Endothelial cell of umbilical vein (primary cell): ENCODE results near the gene RPE. TPM values are rescaled to one million over a fixed set of nuclear protein-coding genes. Genes with fewer than 3 reads are reported as not detected.

Source experiments
- BruUV-seq: library from RNA; stranded (reverse); fragments of 400-500 nt; replicated peaks from 2 replicates; lab custom pipeline; 2021; lab: Mats Ljungman, UMichigan
- CTCF ChIA-PET: fragments of 300-600, 350-600 bp; sonication (Branson Sonifier 250); formaldehyde crosslinking; loops from one replicate; lab custom pipeline; 2021; ENCODE audit warnings: antibody characterized with exemption, inconsistent platforms; lab: Charles Lee
- POLR2A ChIA-PET: fragments of 300-600, 350-600 bp; sonication (Branson Sonifier 250); formaldehyde crosslinking; loops from one replicate; lab custom pipeline; 2021; ENCODE audit warnings: antibody characterized with exemption, inconsistent platforms; lab: Charles Lee
- DNase-seq: peaks from one replicate; pipeline ENCODE4 v3.0.0-alpha.2; 2011; ENCODE audit warnings: low read depth, low spot score
- FAIRE-seq: peaks from 2 replicates; lab custom pipeline; 2011; peaks lifted over from hg19 to GRCh38; lab: Jason Lieb, UNC
- H2AFZ ChIP-seq: 2 replicates; pipeline ENCODE4 v1.6.0; 2012; ENCODE audit warnings: low read depth, low read length, control low read depth, inconsistent platforms
- H3K27ac ChIP-seq: 2 replicates; pipeline ENCODE4 v1.5.1; 2011; ENCODE audit warnings: low read depth, mild to moderate bottlenecking, control low read depth, low read length, moderate library complexity; ENCODE audit not compliant: insufficient read depth
- H3K27me3 ChIP-seq, 2 experiments: 2 replicates each; pipeline versions ENCODE4 v1.6.0 to v1.6.1; 2011; ENCODE audit warnings: low read length in 2 of 2, mixed read lengths in 1 of 2; ENCODE audit not compliant: control insufficient read depth in 2 of 2, insufficient read depth in 2 of 2
- H3K36me3 ChIP-seq, 2 experiments: 2 replicates in 1 of 2; 3 replicates in 1 of 2; pipeline ENCODE4 v1.5.1; 2011; ENCODE audit warnings: low read length in 2 of 2, mild to moderate bottlenecking in 1 of 2, moderate library complexity in 1 of 2; ENCODE audit not compliant: control insufficient read depth in 2 of 2, insufficient read depth in 2 of 2; ENCODE audit errors: extremely low read depth in 1 of 2
- H3K4me1 ChIP-seq: 3 replicates; pipeline ENCODE4 v1.5.1; 2011; ENCODE audit warnings: mild to moderate bottlenecking, low read length; ENCODE audit not compliant: control insufficient read depth, insufficient read depth; ENCODE audit errors: extremely low read depth
- H3K4me2 ChIP-seq: 2 replicates; pipeline ENCODE4 v1.6.1; 2011; ENCODE audit warnings: low read length, control low read depth, mixed read lengths; ENCODE audit not compliant: insufficient read depth
- H3K4me3 ChIP-seq, 3 experiments: fragments of 200-600 bp in 1 of 3; sonication (generic), shearing (Covaris generic) in 1 of 3; replicated peaks in 1 of 3; 2 replicates each; pipeline ENCODE4 v1.5.1; 2011 to 2016; ENCODE audit warnings: control low read depth in 3 of 3, low read length in 3 of 3, mild to moderate bottlenecking in 2 of 3, inconsistent platforms in 1 of 3, low read depth in 1 of 3, moderate library complexity in 1 of 3; ENCODE audit not compliant: insufficient read depth in 1 of 3
- H3K79me2 ChIP-seq: 2 replicates; pipeline ENCODE4 v1.6.0; 2012; ENCODE audit warnings: low read length, inconsistent platforms; ENCODE audit not compliant: control insufficient read depth, insufficient read depth
- H3K9ac ChIP-seq: replicated peaks from 2 replicates; pipeline ENCODE3; 2011; ENCODE audit warnings: low read length, control low read depth; ENCODE audit not compliant: insufficient read depth; ENCODE audit errors: extremely low read depth
- H3K9me1 ChIP-seq: replicated peaks from 3 replicates; pipeline ENCODE4 v1.6.0; 2011; ENCODE audit warnings: mild to moderate bottlenecking, low read length; ENCODE audit not compliant: control insufficient read depth, insufficient read depth; ENCODE audit errors: extremely low read depth
- H3K9me3 ChIP-seq: replicated peaks from 2 replicates; pipeline ENCODE4 v1.5.1; 2012; ENCODE audit warnings: low read length, inconsistent platforms; ENCODE audit not compliant: control insufficient read depth, insufficient read depth
- H4K20me1 ChIP-seq: replicated peaks from 2 replicates; pipeline ENCODE3; 2011; ENCODE audit warnings: mild to moderate bottlenecking, low read length; ENCODE audit not compliant: control insufficient read depth, insufficient read depth; ENCODE audit errors: extremely low read depth
- EZH2 ChIP-seq: IDR thresholded peaks from 2 replicates; pipeline ENCODE4 v1.6.1; 2012; ENCODE audit warnings: borderline replicate concordance, low read depth, mild to moderate bottlenecking, moderate library complexity, low read length, inconsistent platforms; ENCODE audit not compliant: severe bottlenecking
- FOS ChIP-seq: IDR thresholded peaks from 2 replicates; pipeline ENCODE4 v1.6.1; 2011; ENCODE audit warnings: mild to moderate bottlenecking, low read length, moderate library complexity, borderline replicate concordance; ENCODE audit not compliant: insufficient read depth
- GATA2 ChIP-seq: IDR thresholded peaks from 2 replicates; pipeline ENCODE4 v1.7.0; 2011; ENCODE audit warnings: low read depth, mild to moderate bottlenecking, moderate library complexity, mixed read lengths, low read length; ENCODE audit not compliant: insufficient read length, insufficient read depth
- JUN ChIP-seq: IDR thresholded peaks from 2 replicates; pipeline ENCODE4 v1.6.1; 2011; ENCODE audit warnings: borderline replicate concordance, low read depth; ENCODE audit not compliant: insufficient read length, insufficient read depth
- MYC ChIP-seq: IDR thresholded peaks from one replicate; pipeline ENCODE4 v1.6.1; 2011; ENCODE audit warnings: mild to moderate bottlenecking, low read depth, low read length
- POLR2A ChIP-seq: IDR thresholded peaks from 2 replicates; pipeline ENCODE4 v1.6.1; 2012; ENCODE audit warnings: low read depth, mild to moderate bottlenecking, control low read depth, low read length
- POLR2AphosphoS5 ChIP-seq: IDR thresholded peaks from 2 replicates; pipeline ENCODE4 v1.6.1; 2012; ENCODE audit warnings: low read depth, mild to moderate bottlenecking, control low read depth, low read length, moderate library complexity; ENCODE audit not compliant: insufficient read depth
- dilution Hi-C: fragments of 300-500 bp; cut with MboI; formaldehyde crosslinking; loops from one replicate; pipeline ENCODE4 v1.15.0; 2019; ENCODE audit warnings: low sequenced_read_pairs; ENCODE audit not compliant: extremely low pct_ligation_motif_present
- intact Hi-C: fragments of 100-400 bp; cut with micrococcal nuclease; formaldehyde crosslinking; loops from one replicate; pipeline ENCODE4 v1.10.0; 2022
- polyA plus RNA-seq, 4 experiments: library from polyadenylated mRNA; depleted of rRNA in 3 of 4; stranded (reverse) in 3 of 4; unstranded in 1 of 4; fragments of >200 nt; gene quantifications; 2 replicates each; pipeline versions ENCODE4 v1.2.1 to v1.2.3, GENCODE V29; 2011 to 2012; ENCODE audit warnings: missing spikeins in 1 of 4
- total RNA-seq: library from RNA; stranded (reverse); gene quantifications from 2 replicates; pipeline ENCODE4 v1.2.3, GENCODE V29; 2021
- TF ChIP-seq, protein P1 (sequence below), 2 donors: IDR thresholded peaks; 1 replicate in 1 of 2; 2 replicates in 1 of 2; pipeline ENCODE4 v1.5.1; 2011; ENCODE audit warnings: low read length in 2 of 2, mild to moderate bottlenecking in 2 of 2, moderate library complexity in 2 of 2, control low read depth in 1 of 2, inconsistent platforms in 1 of 2, low read depth in 1 of 2; ENCODE audit not compliant: insufficient read depth in 1 of 2; ENCODE audit errors: extremely low read depth in 1 of 2
- TF ChIP-seq, protein P2 (sequence below): IDR thresholded peaks from 2 replicates; pipeline ENCODE4 v1.6.1; 2011; ENCODE audit not compliant: insufficient read depth, insufficient read length

The RPE gene
- total and polyA plus RNA-seq, 2 donors (not counting 3 experiments of a cell fraction or from before 2014, with no cell fraction given): 60.7 to 97.4 TPM

DNA sequence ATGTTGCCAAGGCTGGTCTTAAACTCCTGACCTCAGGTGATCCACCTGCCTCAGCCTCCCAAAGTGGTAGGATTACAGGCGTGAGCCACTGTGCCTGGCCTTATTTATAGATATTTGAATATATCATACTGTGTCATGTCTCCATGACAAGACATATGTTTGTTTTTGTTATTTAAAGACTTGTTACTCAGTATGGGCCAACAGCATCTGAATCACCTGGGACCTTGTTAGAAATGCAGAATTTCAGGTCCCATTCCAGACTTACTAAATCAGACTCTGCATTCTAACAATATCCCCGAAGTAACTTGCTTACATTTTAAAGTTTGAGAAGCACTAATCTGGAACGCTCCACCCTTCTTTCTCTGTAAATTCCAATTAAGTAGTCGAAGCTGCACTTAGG, 33.2 kb downstream of the RPE start:
- Histone ChIP-seq H3K9ac (no peak overlapping the region), H4K20me1 (no peaks in the 10 kb centered on the region), H3K27me3 (no peaks in the 10 kb centered on the region), H3K9me1 (no peaks in the 10 kb centered on the region), H3K4me3 (no peak overlapping the region), H3K4me1 (no peaks in the 10 kb centered on the region), H3K27ac (no peak overlapping the region), H3K9me3 (no peaks in the 10 kb centered on the region), H2AFZ (no peak overlapping the region), H3K36me3 (no peaks in the 10 kb centered on the region), H3K79me2 (no peaks in the 10 kb centered on the region), H3K4me2 (no peak overlapping the region)
- intact Hi-C loops (no loop called here), dilution Hi-C loops (no loop called here)
- CTCF ChIA-PET: no interaction called here
- DNase-seq (no peak), FAIRE-seq (no peak)
- TF ChIP-seq POLR2AphosphoS5 (no peak), GATA2 (no peak), POLR2A (no peak), EZH2 (no peak), FOS (no peak), JUN (no peak), MYC (no peak)
- TF ChIP-seq, protein P1, sequence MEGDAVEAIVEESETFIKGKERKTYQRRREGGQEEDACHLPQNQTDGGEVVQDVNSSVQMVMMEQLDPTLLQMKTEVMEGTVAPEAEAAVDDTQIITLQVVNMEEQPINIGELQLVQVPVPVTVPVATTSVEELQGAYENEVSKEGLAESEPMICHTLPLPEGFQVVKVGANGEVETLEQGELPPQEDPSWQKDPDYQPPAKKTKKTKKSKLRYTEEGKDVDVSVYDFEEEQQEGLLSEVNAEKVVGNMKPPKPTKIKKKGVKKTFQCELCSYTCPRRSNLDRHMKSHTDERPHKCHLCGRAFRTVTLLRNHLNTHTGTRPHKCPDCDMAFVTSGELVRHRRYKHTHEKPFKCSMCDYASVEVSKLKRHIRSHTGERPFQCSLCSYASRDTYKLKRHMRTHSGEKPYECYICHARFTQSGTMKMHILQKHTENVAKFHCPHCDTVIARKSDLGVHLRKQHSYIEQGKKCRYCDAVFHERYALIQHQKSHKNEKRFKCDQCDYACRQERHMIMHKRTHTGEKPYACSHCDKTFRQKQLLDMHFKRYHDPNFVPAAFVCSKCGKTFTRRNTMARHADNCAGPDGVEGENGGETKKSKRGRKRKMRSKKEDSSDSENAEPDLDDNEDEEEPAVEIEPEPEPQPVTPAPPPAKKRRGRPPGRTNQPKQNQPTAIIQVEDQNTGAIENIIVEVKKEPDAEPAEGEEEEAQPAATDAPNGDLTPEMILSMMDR (IDR thresholded peaks at IDR 0.05; ENCODE audit: extremely low read depth in 1 of 2, insufficient read depth in 1 of 2, low read depth in 1 of 2, low read length in 2 of 2): no peak
- TF ChIP-seq, protein P2, sequence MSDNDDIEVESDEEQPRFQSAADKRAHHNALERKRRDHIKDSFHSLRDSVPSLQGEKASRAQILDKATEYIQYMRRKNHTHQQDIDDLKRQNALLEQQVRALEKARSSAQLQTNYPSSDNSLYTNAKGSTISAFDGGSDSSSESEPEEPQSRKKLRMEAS: no peak
- BruUV-seq: no TSS peak
- POLR2A ChIA-PET: no interaction called here
